Breast epithelium (tissue), 3 donors: Measurements from ENCODE around the gene SLC22A8.

Source experiments
- CTCF ChIP-seq, 3 donors: fragments of 450-650 bp; IDR thresholded peaks; one replicate each; pipeline ENCODE4 v1.5.1; 2016 to 2017; ENCODE audit warnings: antibody characterized with exemption in 3 of 3, mild to moderate bottlenecking in 3 of 3, moderate library complexity in 3 of 3
- POLR2A ChIP-seq: fragments of 450-650 bp; IDR thresholded peaks from one replicate; pipeline ENCODE4 v1.6.1; 2016; ENCODE audit warnings: antibody characterized with exemption, mild to moderate bottlenecking, moderate library complexity
- POLR2AphosphoS5 ChIP-seq, 3 donors: sonication (generic); formaldehyde crosslinking; IDR thresholded peaks; one replicate each; pipeline ENCODE4 v1.6.1; 2017; ENCODE audit warnings: antibody characterized with exemption in 3 of 3

GRCh38 chr11:62976109-62976508 is 39.5 kb downstream of the SLC22A8 start:
- TF ChIP-seq POLR2A (no peak), CTCF (IDR thresholded peaks at IDR 0.05) (no peak), POLR2AphosphoS5 (IDR thresholded peaks at IDR 0.05) (no peak)
